GM21528 (cell line): ENCODE measurements around the gene LHFPL6.
"Not testable (repeated sequence)": the region's sequence is repeated elsewhere in the genome, so short reads cannot be mapped to it uniquely, and the experiment has no call there.

Source experiments
- ATAC-seq: cut with Tn5 transposase; IDR thresholded peaks from one replicate; pipeline ENCODE4 v1.9.1; 2021; ENCODE audit warnings: mild to moderate bottlenecking, moderate library complexity; ENCODE audit not compliant: unreplicated experiment, low FRiP score

Gene LHFPL6

GRCh38 chr13:39369161-39369890 lies 233.7 kb downstream of the LHFPL6 start:
- no peak for ATAC-seq

- ATAC-seq: no peak
These were observed 237.1 kb downstream of the LHFPL6 start for GRCh38 chr13:39365879-39366278.

- ATAC-seq: no peak
These were observed 238.0 kb downstream of the LHFPL6 start for GRCh38 chr13:39364947-39365468.

GRCh38 chr13:39363382-39363772 lies 239.6 kb downstream of the LHFPL6 start:
- no peak for ATAC-seq

DNA sequence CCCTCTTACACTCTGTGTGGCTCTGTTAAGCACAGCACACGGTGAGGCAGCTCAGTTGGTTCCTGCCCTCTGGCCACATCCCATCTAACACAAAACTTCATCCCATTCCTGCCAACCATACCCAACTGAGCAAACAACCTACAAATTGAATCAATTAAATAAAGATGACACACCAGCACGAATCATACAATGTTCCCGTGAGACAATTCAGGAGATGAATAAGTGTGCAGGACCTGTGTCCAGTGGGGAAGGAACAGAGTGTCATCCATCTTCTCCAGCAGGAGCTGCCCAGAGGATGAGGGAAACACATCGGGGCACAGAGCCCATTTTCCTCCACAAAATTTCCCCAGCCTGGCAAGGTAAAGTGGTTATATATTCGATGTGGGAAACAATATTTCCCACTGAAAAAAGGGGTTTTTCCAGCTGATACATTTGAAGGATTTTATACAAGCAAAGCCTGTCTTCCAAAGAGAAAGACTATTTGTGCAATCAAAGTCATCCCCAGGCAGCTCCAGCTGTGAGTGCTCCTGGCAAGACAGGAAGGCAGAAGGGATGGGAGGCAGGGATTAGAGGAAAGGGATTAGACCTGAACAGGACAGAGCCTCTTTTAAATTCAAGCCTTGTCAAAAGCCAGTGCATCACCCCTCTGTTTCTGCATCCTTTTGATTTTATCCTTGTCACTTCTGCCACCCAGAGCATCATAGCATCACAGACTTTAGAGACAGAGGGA lies 240.2 kb downstream of the LHFPL6 start:
- no peak for ATAC-seq

- no peak for ATAC-seq
These were observed 249.0 kb downstream of the LHFPL6 start for GRCh38 chr13:39353988-39354387.

- no peak for ATAC-seq
These were observed 252.5 kb downstream of the LHFPL6 start for GRCh38 chr13:39350461-39350881.

GRCh38 chr13:39349391-39349960 lies 253.5 kb downstream of the LHFPL6 start:
- ATAC-seq: no peak

GRCh38 chr13:39347926-39348901 lies 254.8 kb downstream of the LHFPL6 start:
- ATAC-seq: no peak

DNA sequence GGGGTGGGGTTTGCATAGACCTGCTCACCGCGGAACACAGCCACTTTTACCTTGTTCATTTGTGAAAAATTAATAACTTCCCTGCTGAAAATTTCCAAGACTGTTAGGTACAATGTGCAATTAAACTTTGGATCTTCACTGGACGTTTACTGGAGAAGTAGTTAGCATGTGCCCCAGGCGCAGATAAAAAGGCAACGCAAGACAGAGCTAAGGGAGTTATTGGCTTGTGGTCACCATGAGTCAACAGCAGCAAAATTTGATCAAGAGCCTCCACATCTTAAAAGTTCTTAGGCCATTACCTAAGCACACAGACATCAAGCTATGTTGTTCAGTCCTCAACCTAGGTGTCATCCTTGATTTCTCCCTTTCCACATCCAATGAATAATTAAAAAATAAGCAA lies 257.0 kb downstream of the LHFPL6 start:
- no peak for ATAC-seq

DNA sequence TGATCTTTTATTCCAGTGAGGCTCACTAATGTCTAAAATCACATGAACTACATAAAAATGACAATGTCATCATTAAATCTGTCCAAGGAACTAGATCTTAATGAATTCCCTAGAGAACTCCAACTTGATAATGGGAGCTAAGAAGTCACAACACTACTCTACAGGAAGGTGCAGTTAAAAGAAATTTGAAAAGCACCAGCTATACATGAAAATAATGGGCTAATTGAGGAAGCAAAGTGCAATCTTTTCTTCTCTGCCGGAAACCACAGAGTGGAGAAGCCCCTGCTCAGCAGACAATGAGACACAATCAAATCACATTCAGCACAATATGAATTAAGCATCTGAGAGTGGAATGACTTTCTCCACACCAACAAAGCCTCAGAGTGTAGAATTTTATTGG lies 261.7 kb downstream of the LHFPL6 start:
- no peak for ATAC-seq

DNA sequence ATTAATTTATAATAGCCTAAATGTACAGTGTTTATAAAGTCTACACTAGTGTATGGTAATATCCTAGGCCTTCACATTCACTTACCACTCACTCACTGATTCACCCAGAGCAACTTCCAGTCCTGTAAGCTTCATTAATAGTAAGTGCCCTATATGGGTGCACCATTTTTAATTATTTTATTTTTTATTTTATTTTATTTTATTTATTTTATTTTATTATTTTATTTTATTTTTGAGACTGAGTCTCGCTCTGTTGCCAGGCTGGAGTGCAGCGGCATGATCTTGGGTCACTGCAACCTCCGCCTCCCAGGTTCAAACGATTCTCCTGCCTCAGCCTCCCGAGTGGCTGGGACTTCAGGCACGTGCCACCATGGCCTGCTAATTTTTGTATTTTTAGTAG lies 264.9 kb downstream of the LHFPL6 start:
- not testable (repeated sequence) for ATAC-seq

- ATAC-seq: no peak
These were observed 266.1 kb downstream of the LHFPL6 start for GRCh38 chr13:39336937-39337336.

- no peak for ATAC-seq
These were observed 266.8 kb downstream of the LHFPL6 start for GRCh38 chr13:39336207-39336606.

GRCh38 chr13:39335721-39336120 lies 267.3 kb downstream of the LHFPL6 start:
- ATAC-seq: no peak

- no peak for ATAC-seq
These were observed 272.5 kb downstream of the LHFPL6 start for GRCh38 chr13:39330504-39330903.

- ATAC-seq: no peak
These were observed 273.8 kb downstream of the LHFPL6 start for GRCh38 chr13:39329182-39329639.

- no peak for ATAC-seq
These were observed 275.9 kb downstream of the LHFPL6 start for GRCh38 chr13:39327172-39327479.

GRCh38 chr13:39326469-39327171 lies 276.4 kb downstream of the LHFPL6 start:
- no peak for ATAC-seq

- ATAC-seq: no peak
These were observed 278.1 kb downstream of the LHFPL6 start for GRCh38 chr13:39324806-39325311.
